ENCODE results near the gene JADE1.

JADE1 gene

DNA sequence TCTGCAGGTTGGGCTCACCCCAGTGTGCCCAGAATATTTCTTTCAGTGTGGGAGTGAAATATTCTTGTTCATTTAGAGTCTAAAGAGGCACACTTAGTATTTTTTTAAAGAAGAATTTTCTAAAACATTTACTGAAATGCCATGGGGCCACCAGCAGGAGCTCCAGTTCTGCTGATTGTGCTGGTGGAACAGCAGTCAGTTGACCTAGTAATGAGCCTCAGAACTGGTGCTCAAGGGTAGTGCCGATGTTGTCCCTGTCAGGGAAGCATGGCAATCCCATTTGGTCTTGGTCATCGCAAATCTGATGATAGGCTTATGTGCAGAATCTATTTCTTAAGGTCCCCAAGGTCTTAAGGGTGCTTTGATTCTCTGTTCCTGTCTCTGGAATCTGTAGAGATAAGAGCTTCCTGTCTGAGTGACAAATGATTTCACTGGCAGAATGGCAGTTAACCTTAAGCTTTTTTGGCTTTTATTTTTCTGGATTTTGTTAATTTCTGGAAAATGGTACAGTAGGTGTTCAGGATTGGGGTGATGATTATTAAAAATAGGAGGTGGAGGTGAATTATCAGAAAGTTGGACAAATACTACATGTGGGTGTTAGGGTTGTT, 31.3 kb downstream of the JADE1 start:
- no peak for DNase-seq (ENCODE audit: insufficient read length, low spot score)

DNA sequence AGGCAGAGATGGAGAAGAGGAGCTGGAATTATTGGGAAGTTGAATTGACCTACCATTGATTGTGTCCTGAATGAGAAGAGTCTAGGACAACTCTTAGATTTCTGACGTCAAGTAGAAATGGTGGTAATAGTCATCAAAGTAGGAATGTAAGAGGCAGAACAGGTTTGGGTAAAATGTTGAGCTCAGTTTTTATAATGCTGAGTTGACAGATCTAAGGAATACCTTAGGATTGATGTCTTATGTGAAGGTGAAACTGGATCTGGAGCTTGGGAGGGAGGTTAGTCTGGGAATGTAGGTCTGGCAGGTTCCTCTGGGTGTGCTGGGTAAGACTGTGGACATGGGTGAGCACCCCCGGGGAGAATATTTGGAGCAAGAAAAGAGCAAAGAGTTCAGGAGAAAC, 31.9 kb downstream of the JADE1 start:
- FAIRE-seq (no peak), DNase-seq (ENCODE audit: insufficient read length, low spot score) (no peak)

More for the DNA sequence above, 31.3 kb downstream of the JADE1 start:
- FAIRE-seq = no peak

DNA sequence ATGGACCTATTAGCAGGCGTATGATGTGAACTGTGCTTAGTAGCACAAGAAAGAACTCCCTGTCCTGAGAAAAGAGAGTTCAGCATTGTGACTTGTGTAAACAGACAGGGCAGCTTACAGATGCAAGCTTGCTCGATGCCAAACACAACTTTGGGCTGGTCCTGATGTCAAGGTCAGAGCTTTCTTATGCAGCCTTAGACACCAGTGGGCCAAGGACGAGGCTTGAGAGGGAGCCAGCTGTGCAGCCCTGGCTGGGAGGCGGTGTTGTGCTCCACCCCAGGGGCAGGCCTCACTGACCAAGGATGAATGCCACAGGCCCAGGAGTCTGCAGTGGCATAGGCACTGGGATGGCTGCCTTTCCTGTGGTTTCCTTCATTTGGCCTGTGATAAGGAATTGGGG, 35.4 kb downstream of the JADE1 start:
- FAIRE-seq (no peak), DNase-seq (ENCODE audit: insufficient read length, low spot score) (no peak)

DNA sequence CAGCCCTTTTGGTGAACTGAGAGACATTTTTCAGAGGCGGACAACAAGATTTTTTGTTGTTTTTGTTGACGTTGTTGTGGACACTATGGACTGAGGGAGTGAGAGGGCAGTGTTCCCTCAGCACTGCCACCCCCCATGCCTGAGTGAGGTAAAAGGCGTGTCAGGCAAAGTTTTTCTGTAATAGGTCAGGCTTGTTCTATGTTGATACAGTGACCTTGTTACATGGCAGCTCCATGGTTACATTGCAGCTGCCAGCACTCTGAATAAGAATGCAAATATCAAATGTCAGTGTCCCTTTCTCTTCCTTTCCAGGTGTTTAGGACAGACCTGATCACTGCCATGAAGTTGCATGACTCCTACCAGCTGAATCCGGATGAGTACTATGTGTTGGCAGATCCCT, 36.6 kb downstream of the JADE1 start:
- no peak for FAIRE-seq
- DNase-seq (ENCODE audit: insufficient read length, low spot score) = no peak

DNA sequence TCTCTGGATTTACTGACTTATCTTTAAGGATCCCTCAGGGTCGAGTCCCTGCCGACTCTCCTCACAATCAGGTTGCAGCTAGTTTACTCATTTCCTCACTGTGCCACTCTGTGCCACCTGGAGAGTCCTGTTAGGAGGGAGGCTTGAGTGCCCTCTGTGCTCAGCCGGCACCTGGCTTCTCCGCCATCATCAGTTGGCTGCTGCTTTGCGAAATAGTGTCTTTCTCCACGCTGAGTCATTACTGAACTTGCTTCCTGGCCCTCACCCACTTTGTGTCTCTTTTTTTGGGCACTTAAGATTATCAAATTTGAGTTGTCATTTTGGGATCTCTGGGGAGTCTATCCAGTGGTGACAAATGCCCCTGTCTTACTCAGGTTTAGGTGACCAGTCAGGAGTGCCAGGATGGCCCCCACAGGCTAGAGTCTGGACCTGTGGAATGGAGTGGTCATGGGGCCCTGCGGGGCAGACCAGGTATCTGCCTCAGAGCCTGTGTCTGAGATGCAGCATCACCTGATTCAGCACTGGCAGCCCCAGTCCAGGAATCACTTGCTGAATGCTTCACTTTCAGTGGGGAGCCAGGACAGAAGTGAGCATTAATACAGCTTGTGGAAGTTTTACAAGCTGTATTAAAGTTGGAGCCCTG, 37.7 kb downstream of the JADE1 start:
- DNase-seq (ENCODE audit: insufficient read length, low spot score) = no peak
- no peak for FAIRE-seq

DNA sequence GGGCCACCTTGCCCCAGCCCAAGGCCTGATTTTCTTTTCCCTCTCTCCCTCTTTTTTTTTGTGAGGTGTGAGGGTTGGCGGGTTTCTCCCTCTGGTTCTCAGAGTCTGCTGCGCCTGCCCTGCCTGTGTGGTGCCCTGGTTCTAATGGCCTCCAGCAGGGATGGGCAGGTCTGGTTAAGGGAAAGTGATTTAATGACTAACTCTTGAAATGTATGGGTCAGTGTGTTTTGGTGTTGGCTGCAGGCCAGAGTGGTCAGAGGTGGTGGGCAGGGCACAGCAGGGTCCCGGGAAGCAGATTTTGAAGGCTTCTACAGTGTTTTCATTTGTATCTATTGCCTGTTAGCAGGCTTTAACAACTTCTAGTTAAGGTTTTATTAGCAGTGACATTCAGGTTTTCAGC, 39.0 kb downstream of the JADE1 start:
- FAIRE-seq (no peak), DNase-seq (ENCODE audit: insufficient read length, low spot score) (no peak)

DNA sequence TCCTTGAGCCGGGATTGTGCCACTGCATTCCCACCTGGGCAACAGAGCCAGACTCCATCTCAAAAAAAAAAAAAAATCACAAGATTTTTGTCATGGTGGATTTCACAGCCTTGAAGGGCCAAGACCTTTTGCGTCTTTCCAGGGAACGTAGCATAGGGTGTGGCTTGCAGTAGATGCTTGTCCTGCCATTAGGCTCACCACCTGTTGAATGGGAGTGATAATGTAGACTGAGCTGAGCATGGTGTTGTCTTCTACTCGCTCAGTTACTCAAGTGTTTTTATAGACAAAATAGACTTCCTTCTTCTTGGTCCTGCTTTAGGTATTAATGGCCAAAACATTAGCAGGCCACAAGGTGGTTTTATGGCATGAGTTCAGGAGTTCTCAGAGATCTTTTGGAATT, 40.8 kb downstream of the JADE1 start:
- FAIRE-seq = no peak
- DNase-seq (ENCODE audit: insufficient read length, low spot score) = no peak

DNA sequence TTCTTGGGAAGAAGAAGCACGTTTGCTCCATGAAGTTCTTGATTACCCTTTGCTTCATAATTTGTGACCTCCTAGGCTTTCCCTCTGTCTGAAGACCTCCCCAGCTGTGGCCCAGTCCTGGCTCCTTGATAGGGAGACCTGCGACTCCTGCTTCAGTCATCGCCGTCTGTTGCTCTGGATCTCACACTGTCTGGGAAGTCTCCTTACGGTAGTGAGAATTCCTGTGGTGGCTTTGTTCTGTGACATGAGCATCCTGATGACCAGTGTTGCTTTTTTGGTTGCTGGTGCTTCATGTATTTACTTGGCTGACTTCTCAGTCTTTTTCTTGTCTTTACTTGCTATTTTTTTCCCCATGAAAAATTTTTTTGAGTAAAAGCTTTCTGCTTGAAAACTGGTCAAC, 44.2 kb downstream of the JADE1 start:
- no peak for FAIRE-seq

DNA sequence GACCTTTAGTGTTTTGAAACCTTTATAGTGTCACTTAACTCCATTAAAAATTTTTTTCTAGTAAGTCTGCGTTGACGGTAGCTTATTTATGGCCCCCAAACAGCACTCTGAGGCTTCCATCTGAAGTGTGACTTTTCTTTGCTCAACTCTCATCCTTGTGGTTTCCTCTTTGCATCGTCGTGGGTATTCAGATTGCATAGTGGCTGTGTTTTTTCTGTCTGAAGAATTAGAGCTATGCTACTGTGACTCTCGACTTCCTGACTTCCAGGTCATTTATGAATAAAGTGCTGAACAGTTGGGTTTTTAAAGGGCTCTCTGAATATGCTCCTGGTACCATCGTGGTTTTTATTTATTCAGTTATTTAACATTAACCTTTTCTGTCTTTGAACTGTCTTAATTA, 44.9 kb downstream of the JADE1 start:
- DNase-seq (ENCODE audit: insufficient read length, low spot score) (no peak), FAIRE-seq (peak; percentile 61)

More for the DNA sequence above, 44.2 kb downstream of the JADE1 start:
- DNase-seq (ENCODE audit: insufficient read length, low spot score) = no peak

DNA sequence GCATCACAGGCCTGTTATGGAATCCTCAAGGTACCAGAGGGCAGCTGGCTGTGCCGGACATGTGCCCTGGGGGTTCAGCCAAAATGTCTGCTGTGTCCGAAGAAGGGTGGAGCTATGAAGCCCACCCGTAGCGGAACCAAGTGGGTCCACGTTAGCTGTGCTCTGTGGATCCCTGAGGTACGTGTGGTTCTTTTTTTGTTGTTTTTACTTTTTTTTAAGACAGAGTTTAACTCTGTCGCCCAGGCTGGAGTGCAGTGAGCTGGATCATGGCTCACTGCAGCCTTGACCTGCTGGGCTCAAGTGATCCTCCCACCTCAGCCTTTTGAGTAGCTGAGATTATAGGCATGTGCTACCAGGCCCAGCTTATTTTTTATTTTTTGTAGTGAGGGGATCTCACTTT, 46.1 kb downstream of the JADE1 start:
- DNase-seq (ENCODE audit: insufficient read length, low spot score) (no peak), FAIRE-seq (no peak)

DNA sequence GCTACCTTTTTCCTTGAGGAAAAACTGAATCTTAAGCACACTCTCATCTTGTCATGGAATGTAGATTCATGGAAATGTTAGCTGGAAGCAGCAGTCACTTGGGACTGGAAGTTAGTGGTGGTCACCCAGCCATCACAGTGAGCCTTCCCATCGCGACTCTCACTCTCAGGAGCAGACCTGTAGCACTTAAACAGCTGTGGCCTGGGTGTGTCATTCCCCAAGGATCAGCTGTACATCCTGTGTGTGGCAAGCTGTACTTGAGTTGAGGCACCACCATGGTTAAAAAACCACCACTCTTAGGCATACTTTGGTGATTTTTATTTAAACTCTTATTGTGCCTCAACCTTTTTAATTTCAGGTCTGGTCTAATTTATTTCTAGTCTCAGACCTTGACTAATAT, 46.7 kb downstream of the JADE1 start:
- no peak for DNase-seq (ENCODE audit: insufficient read length, low spot score)
- FAIRE-seq = no peak

DNA sequence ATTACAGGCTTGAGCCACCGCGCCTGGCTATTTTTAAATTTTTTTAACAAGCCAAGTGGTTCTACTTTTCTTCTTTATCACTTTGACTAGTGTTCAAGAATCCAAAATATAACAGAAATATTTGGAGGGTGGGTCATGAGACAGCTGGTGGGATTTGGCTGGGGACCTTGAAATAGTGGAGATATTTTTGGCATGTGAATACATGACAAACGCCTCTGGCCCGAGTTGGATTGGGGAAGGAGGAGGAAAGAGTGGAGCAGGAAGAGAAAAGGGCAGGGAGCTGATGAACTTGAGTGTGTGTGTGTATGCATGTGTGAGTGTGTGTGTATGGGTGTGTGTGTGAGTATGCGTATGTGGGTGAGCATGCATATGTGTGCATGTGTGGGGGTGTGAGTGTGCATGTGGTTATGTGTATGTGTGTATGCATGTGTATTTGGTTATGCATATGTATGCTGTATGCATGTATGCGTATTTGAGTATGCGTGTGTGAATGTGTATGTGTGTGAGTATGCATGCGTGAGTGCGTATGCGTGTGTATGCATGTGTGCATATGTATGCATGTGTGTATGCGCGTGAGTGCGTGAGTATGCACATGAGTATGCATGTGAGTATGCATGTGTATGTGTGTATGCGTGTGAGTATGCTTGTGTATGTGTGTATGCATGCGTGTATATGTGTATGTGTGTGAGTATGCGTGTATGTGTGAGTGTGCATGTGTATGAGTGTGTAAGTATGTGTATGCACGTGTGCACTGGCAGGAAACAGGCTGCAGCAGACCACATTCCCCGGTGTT, 49.6 kb downstream of the JADE1 start:
- no peak for FAIRE-seq
- no peak for DNase-seq (ENCODE audit: insufficient read length, low spot score)

DNA sequence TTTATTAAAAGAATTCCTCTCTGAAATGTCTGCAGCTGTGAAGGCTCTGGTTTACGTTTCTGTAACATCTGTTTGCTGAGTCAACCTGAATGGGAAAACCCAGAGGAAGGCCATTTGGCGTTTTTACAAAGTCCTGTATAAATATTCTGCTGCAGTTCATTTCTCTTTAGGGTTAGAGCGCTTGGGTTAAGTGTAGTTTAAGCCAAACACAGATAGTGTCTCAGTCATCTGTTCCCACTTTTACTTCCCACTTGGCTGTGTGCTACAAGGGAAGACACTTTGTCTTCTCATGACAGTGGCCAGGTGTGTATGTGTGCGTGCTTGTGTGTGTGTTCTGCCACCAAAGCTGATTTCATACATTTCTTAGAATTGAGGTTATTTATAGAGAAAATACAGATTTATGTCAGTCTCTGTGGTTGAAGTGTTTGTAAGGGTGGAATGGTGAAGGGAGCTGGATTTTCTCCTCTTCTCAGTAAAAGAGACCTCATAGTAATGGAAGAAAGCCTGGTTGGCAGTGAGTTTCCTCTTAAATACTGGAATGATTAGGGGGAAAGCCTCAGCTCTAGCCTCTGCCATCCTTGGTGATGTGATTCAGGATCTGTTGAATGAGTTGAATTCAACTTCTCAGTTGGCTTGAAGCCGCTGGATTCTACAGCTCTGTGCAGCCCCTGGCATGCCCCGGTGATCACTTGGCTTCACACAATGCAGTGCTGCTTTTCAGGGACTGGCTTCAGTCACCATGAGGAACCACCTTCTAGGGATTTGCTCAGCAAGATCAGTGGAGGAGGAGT, 50.6 kb downstream of the JADE1 start:
- FAIRE-seq = no peak

DNA sequence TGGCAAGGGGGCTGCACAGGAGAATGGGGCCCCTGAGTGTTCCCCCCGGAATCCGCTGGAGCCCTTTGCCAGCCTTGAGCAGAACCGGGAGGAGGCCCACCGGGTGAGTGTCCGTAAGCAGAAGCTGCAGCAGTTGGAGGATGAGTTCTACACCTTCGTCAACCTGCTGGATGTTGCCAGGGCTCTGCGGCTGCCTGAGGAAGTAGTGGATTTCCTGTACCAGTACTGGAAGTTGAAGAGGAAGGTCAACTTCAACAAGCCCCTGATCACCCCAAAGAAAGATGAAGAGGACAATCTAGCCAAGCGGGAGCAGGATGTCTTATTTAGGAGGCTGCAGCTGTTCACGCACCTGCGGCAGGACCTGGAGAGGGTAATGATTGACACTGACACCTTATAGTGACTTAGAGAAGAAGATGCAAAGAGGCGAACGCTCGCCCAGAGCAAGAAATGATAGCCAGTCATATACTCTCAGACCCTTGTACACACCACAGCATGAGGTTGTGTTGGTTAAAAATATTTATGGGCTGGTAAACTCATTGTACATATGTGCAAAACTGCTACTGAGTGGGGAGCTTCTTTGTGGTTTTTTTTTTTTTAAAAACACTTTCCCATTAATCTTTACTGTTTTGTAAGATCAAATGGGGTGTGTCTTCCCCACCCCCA, 52.5 kb downstream of the JADE1 start:
- no peak for FAIRE-seq
- DNase-seq (ENCODE audit: insufficient read length, low spot score) = no peak

More for the DNA sequence above, 50.6 kb downstream of the JADE1 start:
- DNase-seq (ENCODE audit: insufficient read length, low spot score) = no peak

DNA sequence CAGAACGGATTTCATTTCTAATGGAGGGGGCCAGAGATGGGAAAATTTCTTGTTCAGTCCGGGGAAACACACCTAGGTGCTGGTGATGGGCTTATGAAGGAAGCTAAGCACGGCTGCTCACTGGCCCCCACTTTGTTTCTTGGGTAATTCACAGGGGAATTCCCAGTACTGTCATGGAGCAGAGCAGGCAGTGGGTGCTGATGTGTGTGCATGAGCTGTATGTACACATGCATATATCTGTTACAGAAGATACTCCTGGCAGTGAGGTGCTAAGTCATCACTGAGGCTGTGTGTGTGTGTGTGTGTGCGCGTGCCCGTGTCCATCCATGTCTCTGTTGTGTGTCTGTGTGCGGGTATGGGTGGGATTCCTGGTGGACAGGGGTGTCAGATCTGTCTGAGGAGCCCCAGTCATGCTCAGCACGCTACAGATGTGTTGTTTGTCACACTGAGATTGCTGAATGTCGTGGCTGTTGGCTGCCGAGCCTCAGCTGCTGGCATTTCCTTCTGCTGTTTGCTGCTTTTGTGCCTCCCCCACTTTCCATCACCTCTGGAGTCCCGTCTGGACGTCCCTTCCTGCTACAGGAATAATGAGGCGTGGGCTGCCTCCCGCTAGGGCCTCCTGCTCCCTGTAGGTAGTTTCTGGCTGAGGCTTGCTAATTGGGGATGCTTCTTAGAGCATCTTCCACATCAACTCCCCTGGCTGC, 53.3 kb downstream of the JADE1 start:
- FAIRE-seq (no peak), DNase-seq (ENCODE audit: insufficient read length, low spot score) (no peak)

DNA sequence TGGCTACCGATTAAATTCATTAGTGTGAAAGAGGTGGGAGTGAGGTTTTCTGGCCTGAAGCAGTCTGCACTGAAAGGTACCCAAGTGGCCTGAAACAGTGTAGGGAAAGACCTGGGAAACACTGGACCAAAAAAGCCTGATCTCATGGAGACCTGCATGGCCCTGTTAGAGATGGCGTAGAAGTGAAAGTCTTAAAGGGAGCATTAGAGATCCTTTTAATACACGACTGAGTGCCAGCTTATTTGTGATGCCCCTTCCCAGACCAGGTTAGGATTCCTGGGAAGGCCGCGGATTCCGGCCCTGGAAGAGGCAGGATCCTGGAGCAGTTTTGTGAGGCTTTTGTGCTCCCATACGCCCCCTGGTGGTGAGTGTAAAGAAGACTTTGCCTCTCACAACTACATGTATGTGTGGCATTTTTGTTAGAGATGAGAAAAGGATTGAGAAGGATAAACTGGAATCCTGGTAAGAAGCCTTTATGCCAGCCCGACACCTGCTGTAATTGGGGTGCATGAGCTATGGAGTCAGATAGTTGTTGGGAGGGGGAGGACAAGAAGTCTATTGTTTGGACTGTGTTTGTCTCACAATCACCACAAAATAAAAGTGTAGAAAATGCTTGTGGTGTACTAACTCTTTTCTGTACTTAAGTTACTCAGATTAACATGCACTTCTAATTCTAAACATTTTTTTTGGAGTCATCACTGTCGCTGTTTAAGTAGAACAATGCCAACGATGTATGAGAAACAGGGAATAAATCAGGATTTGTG, 54.0 kb downstream of the JADE1 start:
- FAIRE-seq (peak; percentile 74), DNase-seq (ENCODE audit: insufficient read length, low spot score) (no peak)

DNA sequence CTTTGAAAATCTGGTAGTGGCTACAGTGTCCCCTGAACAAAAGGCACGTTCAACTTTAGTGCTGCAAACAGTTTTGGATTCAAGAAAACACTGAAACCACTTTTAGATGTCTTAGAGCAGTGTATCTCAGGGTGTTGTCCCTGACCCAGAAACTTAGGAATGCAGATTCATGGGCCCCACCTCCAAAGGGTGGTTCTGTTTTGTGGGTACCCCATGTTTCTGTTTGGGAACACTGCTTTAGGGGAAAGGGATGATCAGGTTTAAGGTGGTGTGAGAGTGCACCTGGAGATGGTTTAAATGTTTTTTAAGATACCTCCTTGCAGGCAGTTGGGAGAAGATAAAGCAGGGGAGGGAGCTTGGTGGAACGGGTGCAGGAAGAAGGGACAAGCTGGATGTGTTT, 55.6 kb downstream of the JADE1 start:
- FAIRE-seq (no peak), DNase-seq (ENCODE audit: insufficient read length, low spot score) (no peak)

DNA sequence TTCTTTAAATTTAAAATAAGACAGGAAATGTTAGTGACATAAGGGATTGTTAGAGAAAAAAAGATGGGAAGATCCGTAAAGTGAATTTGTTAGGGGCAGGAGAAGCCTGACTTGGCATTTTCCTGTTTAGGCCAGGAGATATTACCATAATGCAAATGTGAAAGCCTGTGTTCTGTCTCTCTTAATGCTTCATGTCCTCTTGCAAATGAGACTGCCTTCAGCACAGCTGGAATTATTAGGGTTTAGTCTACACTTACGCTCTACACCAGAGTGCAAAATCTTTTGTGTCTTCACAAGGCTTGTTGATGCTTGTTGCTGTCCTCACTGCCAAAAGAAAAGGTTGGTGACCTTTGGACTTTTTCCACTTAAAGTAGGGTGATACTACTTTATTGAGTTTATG, 56.8 kb downstream of the JADE1 start:
- no peak for FAIRE-seq
- no peak for DNase-seq (ENCODE audit: insufficient read length, low spot score)

DNA sequence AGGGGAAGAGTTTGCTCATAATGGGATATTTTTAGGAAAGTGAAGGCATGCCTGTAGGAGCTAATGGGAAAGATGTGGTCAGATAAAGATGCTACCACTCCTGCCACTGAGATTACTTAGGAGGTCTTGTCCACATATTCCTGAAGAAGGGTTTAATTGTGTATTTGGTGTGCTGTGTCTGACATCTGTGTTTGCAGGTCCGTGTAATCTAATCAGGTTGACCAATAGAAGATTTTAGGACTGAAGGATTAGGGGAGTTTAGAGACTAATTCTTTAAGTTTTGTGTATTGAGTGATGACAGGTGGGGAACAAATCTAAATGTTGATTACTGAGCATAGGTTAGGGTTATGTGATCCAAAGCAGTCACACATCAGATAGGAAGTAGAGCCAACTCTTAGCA, 57.2 kb downstream of the JADE1 start:
- FAIRE-seq (no peak), DNase-seq (ENCODE audit: insufficient read length, low spot score) (no peak)

Measured in GM19239 (cell line).